ENCODE data around the gene HCFC1R1. TPM values are rescaled to one million over a fixed set of nuclear protein-coding genes. Genes with fewer than 3 reads are reported as not detected.

Gene HCFC1R1
- total and polyA plus RNA-seq, 7 donors: 23.1 to 82.5 (median 52.9) TPM

- TF ChIP-seq POLR2A (IDR thresholded peaks at IDR 0.05): no peak
- TF ChIP-seq POLR2AphosphoS5 (IDR thresholded peaks at IDR 0.05): no peak
- TF ChIP-seq CTCF (IDR thresholded peaks at IDR 0.05): no peak
- TF ChIP-seq EP300 (IDR thresholded peaks at IDR 0.05): no peak
- Histone ChIP-seq H3K36me3 (no peaks in the 10 kb centered on the region), H3K4me3 (peak overlapping the region; percentile 70 to 91 (median 80)), H3K9me3 (no peaks in the 10 kb centered on the region), H3K4me1 (peaks cover 0 to 25% (median 22%) of the 10 kb centered on the region in 4 donors), H3K27me3 (peaks cover 0 to 12% (median 0%) of the 10 kb centered on the region in 3 donors), H3K27ac (peak overlapping the region; percentile 65 to 74 (median 66))
- no peak for DNase-seq
- intact Hi-C loops (cut with DNase I): loop anchor here (2.0 kb wide), 2 partner anchors 69 to 107 kb away; no protein-coding TSS in a partner anchor
- 48 to 58% methylated on average over 9 of the region's 9 CpGs for WGBS, 2 donors
Observed at GRCh38 chr16:3059723-3060242, 36.0 kb upstream of the HCFC1R1 start.

- intact Hi-C loops (cut with DNase I): loop anchor here (2.0 kb wide), 2 partner anchors 70 to 108 kb away; no protein-coding TSS in a partner anchor
- no peaks in the 10 kb centered on the region for H3K36me3 ChIP-seq
- H3K4me1 ChIP-seq: peaks cover 0 to 22% (median 19%) of the 10 kb centered on the region in 4 donors
- H3K27me3 ChIP-seq: peaks cover 0 to 12% (median 0%) of the 10 kb centered on the region in 3 donors
- no peak for TF ChIP-seq POLR2A (IDR thresholded peaks at IDR 0.05)
- TF ChIP-seq CTCF (IDR thresholded peaks at IDR 0.05): peak; percentile 65 to 94 (median 81)
- peak in 2 of 4 donors; percentile 48 to 56 for TF ChIP-seq POLR2AphosphoS5 (IDR thresholded peaks at IDR 0.05)
- peak; percentile 91 for DNase-seq
- H3K9me3 ChIP-seq: no peaks in the 10 kb centered on the region
- H3K27ac ChIP-seq: peak overlapping the region; percentile 65 to 74 (median 66)
- peak overlapping the region; percentile 70 to 91 (median 80) for H3K4me3 ChIP-seq
- WGBS, 2 donors: 1% methylated on average over 67 of the region's 67 CpGs
Observed at GRCh38 chr16:3059041-3059722, 35.4 kb upstream of the HCFC1R1 start.

- 3 to 6% methylated on average over 77 of the region's 77 CpGs for WGBS, 2 donors
- H3K4me1 ChIP-seq: peaks cover 0 to 22% (median 19%) of the 10 kb centered on the region in 4 donors
Observed at GRCh38 chr16:3058139-3059030, 34.6 kb upstream of the HCFC1R1 start.

More at GRCh38 chr16:3058139-3059030, 34.6 kb upstream of the HCFC1R1 start:
- H3K27me3 ChIP-seq: peaks cover 0 to 12% (median 0%) of the 10 kb centered on the region in 3 donors
- peak overlapping the region in 3 of 4 donors; percentile 65 to 74 (median 67) for H3K27ac ChIP-seq
- H3K4me3 ChIP-seq: peak overlapping the region; percentile 70 to 91 (median 80)
- intact Hi-C loops (cut with DNase I): loop anchor here (2.0 kb wide), 2 partner anchors 70 to 108 kb away; no protein-coding TSS in a partner anchor
- peak; percentile 71 for DNase-seq
- no peaks in the 10 kb centered on the region for H3K36me3 ChIP-seq
- H3K9me3 ChIP-seq: no peaks in the 10 kb centered on the region
- TF ChIP-seq CTCF (IDR thresholded peaks at IDR 0.05) (no peak), POLR2AphosphoS5 (IDR thresholded peaks at IDR 0.05) (no peak), POLR2A (IDR thresholded peaks at IDR 0.05) (no peak), EP300 (IDR thresholded peaks at IDR 0.05) (no peak)

All from sigmoid colon (tissue), 7 donors.